Liver (tissue), 9 donors: ENCODE measurements around the gene SNX9. TPM values are rescaled to one million over a fixed set of nuclear protein-coding genes. Genes with fewer than 3 reads are reported as not detected.

Source experiments
- DNase-seq: peaks from one replicate; pipeline ENCODE4 v3.0.0-alpha.2; 2017; ENCODE audit warnings: low spot score
- H3K27ac ChIP-seq, 2 donors: one replicate each; pipeline ENCODE4 v1.7.0; 2013; ENCODE audit warnings: inconsistent platforms in 2 of 2, low read length in 2 of 2, control low read depth in 1 of 2, low read depth in 1 of 2, mild to moderate bottlenecking in 1 of 2
- H3K27me3 ChIP-seq, 4 donors: one replicate each; pipeline versions ENCODE4 v1.6.1 to v1.7.0; 2013; ENCODE audit warnings: low read length in 3 of 4, inconsistent platforms in 1 of 4, mild to moderate bottlenecking in 1 of 4, moderate library complexity in 1 of 4; ENCODE audit not compliant: control insufficient read depth in 4 of 4, insufficient read depth in 4 of 4
- H3K36me3 ChIP-seq, 4 donors: one replicate each; pipeline versions ENCODE4 v1.6.1 to v1.7.0; 2013; ENCODE audit warnings: low read length in 3 of 4, mild to moderate bottlenecking in 3 of 4, low read depth in 1 of 4, moderate library complexity in 1 of 4; ENCODE audit not compliant: control insufficient read depth in 4 of 4, insufficient read depth in 3 of 4
- H3K4me1 ChIP-seq, 4 donors: one replicate each; pipeline versions ENCODE4 v1.6.1 to v1.7.0; 2013; ENCODE audit warnings: low read length in 3 of 4, mild to moderate bottlenecking in 3 of 4, moderate library complexity in 1 of 4; ENCODE audit not compliant: control insufficient read depth in 4 of 4, insufficient read depth in 4 of 4
- H3K4me3 ChIP-seq, 3 donors: one replicate each; pipeline versions ENCODE4 v1.6.1 to v1.7.0; 2013; ENCODE audit warnings: low read length in 3 of 3, control low read depth in 1 of 3, low read depth in 1 of 3, mild to moderate bottlenecking in 1 of 3
- H3K9ac ChIP-seq, 2 donors: one replicate each; pipeline ENCODE4 v1.7.0; 2013; ENCODE audit warnings: low read length in 2 of 2, mild to moderate bottlenecking in 2 of 2, moderate library complexity in 2 of 2, control low read depth in 1 of 2, low read depth in 1 of 2
- H3K9me3 ChIP-seq, 4 donors: one replicate each; pipeline versions ENCODE4 v1.6.1 to v1.7.0; 2013; ENCODE audit warnings: low read length in 3 of 4; ENCODE audit not compliant: control insufficient read depth in 4 of 4
- FOXA1 ChIP-seq: IDR thresholded peaks from 2 replicates; pipeline ENCODE4 v1.6.1; 2016; ENCODE audit warnings: antibody characterized with exemption
- FOXA2 ChIP-seq: IDR thresholded peaks from 2 replicates; pipeline ENCODE4 v1.6.1; 2016; ENCODE audit warnings: antibody characterized with exemption
- GABPA ChIP-seq, 2 donors: IDR thresholded peaks in 1 of 2; conservative IDR thresholded peaks in 1 of 2; 2 replicates each; pipeline ENCODE4 v1.6.1; 2016; ENCODE audit warnings: antibody characterized with exemption in 2 of 2, mild to moderate bottlenecking in 1 of 2, moderate library complexity in 1 of 2
- HNF4A ChIP-seq, 2 donors: conservative IDR thresholded peaks; 2 replicates each; pipeline ENCODE4 v1.6.1; 2016; ENCODE audit warnings: antibody characterized with exemption in 2 of 2, mild to moderate bottlenecking in 2 of 2
- HNF4G ChIP-seq: IDR thresholded peaks from 2 replicates; pipeline ENCODE4 v1.6.1; 2016; ENCODE audit warnings: antibody characterized with exemption
- JUND ChIP-seq, 2 donors: IDR thresholded peaks; 2 replicates each; pipeline ENCODE4 v1.6.1; 2016; ENCODE audit warnings: antibody characterized with exemption in 2 of 2
- MAX ChIP-seq: IDR thresholded peaks from 2 replicates; pipeline ENCODE4 v1.6.1; 2016; ENCODE audit warnings: antibody characterized with exemption
- NR2F2 ChIP-seq: IDR thresholded peaks from 2 replicates; pipeline ENCODE4 v1.6.1; 2016; ENCODE audit warnings: antibody characterized with exemption
- RAD21 ChIP-seq, 2 donors: IDR thresholded peaks; 2 replicates each; pipeline ENCODE4 v1.6.1; 2016; ENCODE audit warnings: antibody characterized with exemption in 2 of 2, mild to moderate bottlenecking in 2 of 2
- SP1 ChIP-seq: IDR thresholded peaks from 2 replicates; pipeline ENCODE4 v1.6.1; 2018; ENCODE audit warnings: antibody characterized with exemption, mild to moderate bottlenecking
- TAF1 ChIP-seq: conservative IDR thresholded peaks from 2 replicates; pipeline ENCODE4 v1.6.1; 2016; ENCODE audit warnings: antibody characterized with exemption, mild to moderate bottlenecking
- YY1 ChIP-seq: IDR thresholded peaks from 2 replicates; pipeline ENCODE4 v1.6.1; 2016; ENCODE audit warnings: antibody characterized with exemption, mild to moderate bottlenecking
- WGBS: extraction: QIAGEN DNeasy Blood & Tissue Kit; methylation state at CpG from one replicate; pipeline ENCODE4 v1.1.7; 2013; 5-methylcytosine and 5-hydroxymethylcytosine counted together
- polyA plus RNA-seq, 2 donors: library from polyadenylated mRNA; stranded (reverse) in 1 of 2; unstranded in 1 of 2; fragments of 200-250 nt in 1 of 2; fragments of >200 nt in 1 of 2; fragmentation: Nextera tagmentation in 1 of 2; extraction: Ambion mirVana in 1 of 2; gene quantifications; one replicate each; pipeline versions ENCODE4 v1.2.1 to v1.2.3, GENCODE V29; 2013 to 2015
- total RNA-seq, 2 donors: library from RNA; depleted of rRNA; stranded (reverse); fragments of >200 nt; gene quantifications; one replicate each; pipeline ENCODE4 v1.2.3, GENCODE V29; 2014
- TF ChIP-seq, protein P1 (sequence below): fragments of 150-350 bp; IDR thresholded peaks from 2 replicates; pipeline ENCODE4 v1.5.1; 2017; ENCODE audit warnings: improper control_type of control experiment, low read depth, low read length; ENCODE audit not compliant: missing input control
- TF ChIP-seq, protein P2 (sequence below): IDR thresholded peaks from 2 replicates; pipeline ENCODE4 v1.6.1; 2016; ENCODE audit warnings: antibody characterized with exemption
- TF ChIP-seq, protein P3 (sequence below): IDR thresholded peaks from 2 replicates; pipeline ENCODE4 v1.6.1; 2016; ENCODE audit warnings: antibody characterized with exemption, mild to moderate bottlenecking
- TF ChIP-seq, protein P4 (sequence below): IDR thresholded peaks from 2 replicates; pipeline ENCODE4 v1.6.1; 2016; ENCODE audit warnings: antibody characterized with exemption
- donor health status: healthy.
- donor health status: healthy.
- donor health status: healthy.
- donor health status: healthy.
- donor health status: healthy.

The SNX9 gene
- total and polyA plus RNA-seq, 4 donors = 16.4 to 31.0 (median 22.3) TPM

DNA sequence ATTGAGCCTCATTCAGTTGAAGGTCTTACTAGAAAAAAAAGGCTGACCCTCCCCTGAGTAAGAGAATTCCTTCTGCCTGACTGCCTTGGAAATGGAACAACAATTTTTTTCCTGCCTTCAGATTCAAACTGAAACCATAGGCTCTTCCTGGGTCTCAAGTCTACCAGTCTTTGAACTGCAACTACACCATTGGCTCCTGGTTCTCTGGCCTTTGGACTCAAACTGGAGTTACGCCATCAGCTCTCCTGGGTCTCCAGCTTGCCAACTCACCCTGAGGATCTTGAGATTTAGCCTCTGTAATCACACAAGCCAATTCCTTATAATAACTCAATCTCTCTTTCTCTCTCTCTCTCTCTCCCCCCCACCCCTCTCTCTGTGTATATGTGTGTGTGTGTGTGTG, 36.0 kb upstream of the SNX9 start (continued):
- TF ChIP-seq, protein P1, sequence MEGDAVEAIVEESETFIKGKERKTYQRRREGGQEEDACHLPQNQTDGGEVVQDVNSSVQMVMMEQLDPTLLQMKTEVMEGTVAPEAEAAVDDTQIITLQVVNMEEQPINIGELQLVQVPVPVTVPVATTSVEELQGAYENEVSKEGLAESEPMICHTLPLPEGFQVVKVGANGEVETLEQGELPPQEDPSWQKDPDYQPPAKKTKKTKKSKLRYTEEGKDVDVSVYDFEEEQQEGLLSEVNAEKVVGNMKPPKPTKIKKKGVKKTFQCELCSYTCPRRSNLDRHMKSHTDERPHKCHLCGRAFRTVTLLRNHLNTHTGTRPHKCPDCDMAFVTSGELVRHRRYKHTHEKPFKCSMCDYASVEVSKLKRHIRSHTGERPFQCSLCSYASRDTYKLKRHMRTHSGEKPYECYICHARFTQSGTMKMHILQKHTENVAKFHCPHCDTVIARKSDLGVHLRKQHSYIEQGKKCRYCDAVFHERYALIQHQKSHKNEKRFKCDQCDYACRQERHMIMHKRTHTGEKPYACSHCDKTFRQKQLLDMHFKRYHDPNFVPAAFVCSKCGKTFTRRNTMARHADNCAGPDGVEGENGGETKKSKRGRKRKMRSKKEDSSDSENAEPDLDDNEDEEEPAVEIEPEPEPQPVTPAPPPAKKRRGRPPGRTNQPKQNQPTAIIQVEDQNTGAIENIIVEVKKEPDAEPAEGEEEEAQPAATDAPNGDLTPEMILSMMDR = no peak
- TF ChIP-seq FOXA1 = no peak
- peak; percentile 23 for TF ChIP-seq MAX
- TF ChIP-seq TAF1 = no peak
- peak; percentile 97 to 99 for TF ChIP-seq HNF4A (conservative IDR thresholded peaks at IDR 0.05)
- no peak for TF ChIP-seq GABPA (IDR thresholded peaks at IDR 0.05 in 1 of 2, conservative IDR thresholded peaks at IDR 0.05 in 1 of 2)

- Histone ChIP-seq H3K9me3 (no peaks in the 10 kb centered on the region), H3K27ac (no peak overlapping the region), H3K9ac (no peak overlapping the region), H3K4me1 (peaks cover 0 to 13% (median 6%) of the 10 kb centered on the region in 4 donors), H3K27me3 (no peaks in the 10 kb centered on the region), H3K36me3 (no peaks in the 10 kb centered on the region), H3K4me3 (no peak overlapping the region)
- no peak for TF ChIP-seq TAF1
- TF ChIP-seq, protein P2, sequence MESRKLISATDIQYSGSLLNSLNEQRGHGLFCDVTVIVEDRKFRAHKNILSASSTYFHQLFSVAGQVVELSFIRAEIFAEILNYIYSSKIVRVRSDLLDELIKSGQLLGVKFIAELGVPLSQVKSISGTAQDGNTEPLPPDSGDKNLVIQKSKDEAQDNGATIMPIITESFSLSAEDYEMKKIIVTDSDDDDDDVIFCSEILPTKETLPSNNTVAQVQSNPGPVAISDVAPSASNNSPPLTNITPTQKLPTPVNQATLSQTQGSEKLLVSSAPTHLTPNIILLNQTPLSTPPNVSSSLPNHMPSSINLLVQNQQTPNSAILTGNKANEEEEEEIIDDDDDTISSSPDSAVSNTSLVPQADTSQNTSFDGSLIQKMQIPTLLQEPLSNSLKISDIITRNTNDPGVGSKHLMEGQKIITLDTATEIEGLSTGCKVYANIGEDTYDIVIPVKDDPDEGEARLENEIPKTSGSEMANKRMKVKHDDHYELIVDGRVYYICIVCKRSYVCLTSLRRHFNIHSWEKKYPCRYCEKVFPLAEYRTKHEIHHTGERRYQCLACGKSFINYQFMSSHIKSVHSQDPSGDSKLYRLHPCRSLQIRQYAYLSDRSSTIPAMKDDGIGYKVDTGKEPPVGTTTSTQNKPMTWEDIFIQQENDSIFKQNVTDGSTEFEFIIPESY = no peak
- no peak for TF ChIP-seq SP1
- no peak for TF ChIP-seq FOXA1
- no peak for TF ChIP-seq RAD21 (IDR thresholded peaks at IDR 0.05)
- TF ChIP-seq NR2F2 = no peak
- TF ChIP-seq, protein P3, sequence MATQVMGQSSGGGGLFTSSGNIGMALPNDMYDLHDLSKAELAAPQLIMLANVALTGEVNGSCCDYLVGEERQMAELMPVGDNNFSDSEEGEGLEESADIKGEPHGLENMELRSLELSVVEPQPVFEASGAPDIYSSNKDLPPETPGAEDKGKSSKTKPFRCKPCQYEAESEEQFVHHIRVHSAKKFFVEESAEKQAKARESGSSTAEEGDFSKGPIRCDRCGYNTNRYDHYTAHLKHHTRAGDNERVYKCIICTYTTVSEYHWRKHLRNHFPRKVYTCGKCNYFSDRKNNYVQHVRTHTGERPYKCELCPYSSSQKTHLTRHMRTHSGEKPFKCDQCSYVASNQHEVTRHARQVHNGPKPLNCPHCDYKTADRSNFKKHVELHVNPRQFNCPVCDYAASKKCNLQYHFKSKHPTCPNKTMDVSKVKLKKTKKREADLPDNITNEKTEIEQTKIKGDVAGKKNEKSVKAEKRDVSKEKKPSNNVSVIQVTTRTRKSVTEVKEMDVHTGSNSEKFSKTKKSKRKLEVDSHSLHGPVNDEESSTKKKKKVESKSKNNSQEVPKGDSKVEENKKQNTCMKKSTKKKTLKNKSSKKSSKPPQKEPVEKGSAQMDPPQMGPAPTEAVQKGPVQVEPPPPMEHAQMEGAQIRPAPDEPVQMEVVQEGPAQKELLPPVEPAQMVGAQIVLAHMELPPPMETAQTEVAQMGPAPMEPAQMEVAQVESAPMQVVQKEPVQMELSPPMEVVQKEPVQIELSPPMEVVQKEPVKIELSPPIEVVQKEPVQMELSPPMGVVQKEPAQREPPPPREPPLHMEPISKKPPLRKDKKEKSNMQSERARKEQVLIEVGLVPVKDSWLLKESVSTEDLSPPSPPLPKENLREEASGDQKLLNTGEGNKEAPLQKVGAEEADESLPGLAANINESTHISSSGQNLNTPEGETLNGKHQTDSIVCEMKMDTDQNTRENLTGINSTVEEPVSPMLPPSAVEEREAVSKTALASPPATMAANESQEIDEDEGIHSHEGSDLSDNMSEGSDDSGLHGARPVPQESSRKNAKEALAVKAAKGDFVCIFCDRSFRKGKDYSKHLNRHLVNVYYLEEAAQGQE = no peak
- TF ChIP-seq, protein P4, sequence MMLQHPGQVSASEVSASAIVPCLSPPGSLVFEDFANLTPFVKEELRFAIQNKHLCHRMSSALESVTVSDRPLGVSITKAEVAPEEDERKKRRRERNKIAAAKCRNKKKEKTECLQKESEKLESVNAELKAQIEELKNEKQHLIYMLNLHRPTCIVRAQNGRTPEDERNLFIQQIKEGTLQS = no peak
- no peak for DNase-seq
- 97% methylated on average over 1 of the region's 1 CpG for WGBS
These were observed 34.9 kb upstream of the SNX9 start for GRCh38 chr6:157788180-157788579.

DNA sequence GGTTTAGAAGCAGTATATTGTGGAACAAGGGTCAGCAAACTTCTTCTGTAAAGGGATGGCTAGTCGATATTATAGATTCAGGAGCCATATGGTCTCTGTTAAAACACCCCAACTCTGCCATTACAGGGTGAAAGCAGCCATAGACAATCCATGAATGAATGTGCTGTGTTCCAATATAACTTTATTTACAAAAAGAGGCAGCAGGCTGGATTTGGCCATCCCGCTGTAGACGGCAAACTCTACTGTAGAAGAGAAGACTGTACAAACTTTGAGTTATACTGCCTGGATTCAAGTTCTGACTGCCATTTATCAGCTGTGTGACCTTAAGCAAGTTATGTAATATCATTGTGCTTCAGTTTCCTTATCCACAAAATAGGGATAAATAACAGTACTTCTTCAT, 33.7 kb upstream of the SNX9 start:
- peaks cover 0 to 13% (median 6%) of the 10 kb centered on the region in 4 donors for H3K4me1 ChIP-seq
- H3K36me3 ChIP-seq = no peaks in the 10 kb centered on the region
- WGBS = 97% methylated on average over 3 of the region's 3 CpGs
- H3K9me3 ChIP-seq = no peaks in the 10 kb centered on the region
- no peak for DNase-seq
- no peak overlapping the region for H3K9ac ChIP-seq
- H3K27ac ChIP-seq = no peak overlapping the region
- no peaks in the 10 kb centered on the region for H3K27me3 ChIP-seq
- H3K4me3 ChIP-seq = no peak overlapping the region
- TF ChIP-seq MAX = no peak
- TF ChIP-seq SP1 = no peak
- TF ChIP-seq NR2F2 = no peak
- TF ChIP-seq, protein P3 = no peak
- TF ChIP-seq FOXA2 = no peak
- no peak for TF ChIP-seq HNF4A (conservative IDR thresholded peaks at IDR 0.05)
- no peak for TF ChIP-seq FOXA1
- TF ChIP-seq, protein P2 = no peak
- TF ChIP-seq GABPA (IDR thresholded peaks at IDR 0.05 in 1 of 2, conservative IDR thresholded peaks at IDR 0.05 in 1 of 2) = no peak
- TF ChIP-seq JUND (IDR thresholded peaks at IDR 0.05) = no peak
- TF ChIP-seq YY1 = no peak
- TF ChIP-seq HNF4G = no peak
